ENCODE results near the gene YWHAG. TPM values are rescaled to one million over a fixed set of nuclear protein-coding genes. Genes with fewer than 3 reads are reported as not detected.
A peak's percentile ranks its signal among the peaks of the same experiment; 100 is the strongest.

YWHAG gene
- total and polyA plus RNA-seq, 9 of the 15 experiments (the other 6 are each of a cell fraction or from before 2014, with no cell fraction given), result 30.4 to 246 (median 94.5) TPM

DNA sequence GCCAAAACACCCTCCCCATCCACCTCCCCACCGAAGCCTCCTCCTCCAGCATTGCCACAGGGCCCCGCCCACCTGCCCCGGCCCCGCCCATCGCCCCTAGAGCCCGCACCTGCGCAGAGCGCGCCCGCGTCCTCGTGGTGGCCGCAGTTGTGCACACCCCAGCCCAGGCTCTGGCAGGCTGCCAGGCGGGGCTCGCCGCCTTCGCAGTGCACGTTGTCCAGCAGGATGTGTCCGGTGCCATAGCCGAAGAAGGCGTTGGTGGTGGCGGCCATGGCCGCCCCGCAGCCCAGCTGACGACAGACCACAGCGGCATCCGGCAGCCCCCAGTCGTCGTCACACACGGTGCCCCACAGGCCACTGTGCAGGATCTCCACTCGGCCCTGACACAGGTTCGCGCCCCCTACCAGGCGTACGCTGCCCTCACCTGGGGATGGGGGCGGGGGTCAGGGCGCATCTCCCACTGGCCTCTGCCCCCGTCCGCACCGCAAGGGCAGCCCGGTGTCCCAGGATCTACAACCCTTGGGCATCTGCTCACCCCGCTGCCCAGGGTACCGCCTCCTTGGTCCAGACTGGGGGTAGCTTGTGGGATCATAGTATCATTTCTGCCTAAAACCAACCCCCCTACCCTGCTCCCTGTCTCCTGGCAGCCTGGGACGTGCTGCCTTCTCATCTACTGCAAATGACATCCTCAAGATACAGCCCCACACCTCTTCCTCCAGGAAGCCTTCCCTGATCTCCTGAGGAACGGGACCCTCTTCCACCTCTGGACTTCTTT, 38.8 kb upstream of the YWHAG start (continued):
- no peak; the same call in 1 of the 2 replicates for TF ChIP-seq FOXP4 (CRISPR knock-in tag; IDR thresholded peaks at IDR 0.05; ENCODE audit: borderline replicate concordance)
- TF ChIP-seq BRD4 (IDR thresholded peaks at IDR 0.05), result no peak
- peak in 1 of 3 experiments; percentile 66; a peak in 1 of 6 replicates for TF ChIP-seq ZBTB11 (CRISPR knock-in tag; IDR thresholded peaks at IDR 0.05)
- no peak for TF ChIP-seq EZH2 (IDR thresholded peaks at IDR 0.05; ENCODE audit: borderline replicate concordance, low read depth, low read length)
- TF ChIP-seq CEBPB (tag; IDR thresholded peaks at IDR 0.05), result no peak
- TF ChIP-seq NR2C2 (CRISPR knock-in tag; IDR thresholded peaks at IDR 0.05), result peak; percentile 78; the same call in 1 of the 2 replicates
- TF ChIP-seq NR2C2 (tag; IDR thresholded peaks at IDR 0.05), result peak; percentile 51
- TF ChIP-seq ETV6 (IDR thresholded peaks at IDR 0.05; ENCODE audit: borderline replicate concordance in 1 of 2, low read depth in 2 of 2, low read length in 1 of 2), result no peak
- TF ChIP-seq ETV6 (CRISPR knock-in tag; IDR thresholded peaks at IDR 0.05; ENCODE audit: borderline replicate concordance), result no peak
- TF ChIP-seq ZNF75A (CRISPR knock-in tag; IDR thresholded peaks at IDR 0.05), result no peak
- TF ChIP-seq MTA3 (IDR thresholded peaks at IDR 0.05; ENCODE audit: borderline replicate concordance), result peak; percentile 91
- TF ChIP-seq HMG20A (CRISPR knock-in tag; conservative IDR thresholded peaks at IDR 0.05), result no peak
- TF ChIP-seq MAFK (IDR thresholded peaks at IDR 0.05; ENCODE audit: low read length), result no peak
- TF ChIP-seq, protein P1, sequence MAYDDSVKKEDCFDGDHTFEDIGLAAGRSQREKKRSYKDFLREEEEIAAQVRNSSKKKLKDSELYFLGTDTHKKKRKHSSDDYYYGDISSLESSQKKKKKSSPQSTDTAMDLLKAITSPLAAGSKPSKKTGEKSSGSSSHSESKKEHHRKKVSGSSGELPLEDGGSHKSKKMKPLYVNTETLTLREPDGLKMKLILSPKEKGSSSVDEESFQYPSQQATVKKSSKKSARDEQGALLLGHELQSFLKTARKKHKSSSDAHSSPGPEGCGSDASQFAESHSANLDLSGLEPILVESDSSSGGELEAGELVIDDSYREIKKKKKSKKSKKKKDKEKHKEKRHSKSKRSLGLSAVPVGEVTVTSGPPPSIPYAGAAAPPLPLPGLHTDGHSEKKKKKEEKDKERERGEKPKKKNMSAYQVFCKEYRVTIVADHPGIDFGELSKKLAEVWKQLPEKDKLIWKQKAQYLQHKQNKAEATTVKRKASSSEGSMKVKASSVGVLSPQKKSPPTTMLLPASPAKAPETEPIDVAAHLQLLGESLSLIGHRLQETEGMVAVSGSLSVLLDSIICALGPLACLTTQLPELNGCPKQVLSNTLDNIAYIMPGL (CRISPR knock-in tag; IDR thresholded peaks at IDR 0.05), result no peak
- TF ChIP-seq SRSF7 (optimal IDR thresholded peaks at IDR 0.05; ENCODE audit: low read depth, low read length), result no peak
- TF ChIP-seq, protein P2, sequence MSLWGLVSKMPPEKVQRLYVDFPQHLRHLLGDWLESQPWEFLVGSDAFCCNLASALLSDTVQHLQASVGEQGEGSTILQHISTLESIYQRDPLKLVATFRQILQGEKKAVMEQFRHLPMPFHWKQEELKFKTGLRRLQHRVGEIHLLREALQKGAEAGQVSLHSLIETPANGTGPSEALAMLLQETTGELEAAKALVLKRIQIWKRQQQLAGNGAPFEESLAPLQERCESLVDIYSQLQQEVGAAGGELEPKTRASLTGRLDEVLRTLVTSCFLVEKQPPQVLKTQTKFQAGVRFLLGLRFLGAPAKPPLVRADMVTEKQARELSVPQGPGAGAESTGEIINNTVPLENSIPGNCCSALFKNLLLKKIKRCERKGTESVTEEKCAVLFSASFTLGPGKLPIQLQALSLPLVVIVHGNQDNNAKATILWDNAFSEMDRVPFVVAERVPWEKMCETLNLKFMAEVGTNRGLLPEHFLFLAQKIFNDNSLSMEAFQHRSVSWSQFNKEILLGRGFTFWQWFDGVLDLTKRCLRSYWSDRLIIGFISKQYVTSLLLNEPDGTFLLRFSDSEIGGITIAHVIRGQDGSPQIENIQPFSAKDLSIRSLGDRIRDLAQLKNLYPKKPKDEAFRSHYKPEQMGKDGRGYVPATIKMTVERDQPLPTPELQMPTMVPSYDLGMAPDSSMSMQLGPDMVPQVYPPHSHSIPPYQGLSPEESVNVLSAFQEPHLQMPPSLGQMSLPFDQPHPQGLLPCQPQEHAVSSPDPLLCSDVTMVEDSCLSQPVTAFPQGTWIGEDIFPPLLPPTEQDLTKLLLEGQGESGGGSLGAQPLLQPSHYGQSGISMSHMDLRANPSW (CRISPR knock-in tag; IDR thresholded peaks at IDR 0.05), result peak; percentile 92
- 0 out of 2 replicates have a peak, but pooled peaks have one; percentile 54 for TF ChIP-seq THRAP3 (IDR thresholded peaks at IDR 0.05; ENCODE audit: borderline replicate concordance)
